ENCODE measurements around the gene WAPL. TPM values are rescaled to one million over a fixed set of nuclear protein-coding genes. Genes with fewer than 3 reads are reported as not detected.

The WAPL gene
- polyA plus RNA-seq, 1 donor from 2014 or later = 30.6 TPM

DNA sequence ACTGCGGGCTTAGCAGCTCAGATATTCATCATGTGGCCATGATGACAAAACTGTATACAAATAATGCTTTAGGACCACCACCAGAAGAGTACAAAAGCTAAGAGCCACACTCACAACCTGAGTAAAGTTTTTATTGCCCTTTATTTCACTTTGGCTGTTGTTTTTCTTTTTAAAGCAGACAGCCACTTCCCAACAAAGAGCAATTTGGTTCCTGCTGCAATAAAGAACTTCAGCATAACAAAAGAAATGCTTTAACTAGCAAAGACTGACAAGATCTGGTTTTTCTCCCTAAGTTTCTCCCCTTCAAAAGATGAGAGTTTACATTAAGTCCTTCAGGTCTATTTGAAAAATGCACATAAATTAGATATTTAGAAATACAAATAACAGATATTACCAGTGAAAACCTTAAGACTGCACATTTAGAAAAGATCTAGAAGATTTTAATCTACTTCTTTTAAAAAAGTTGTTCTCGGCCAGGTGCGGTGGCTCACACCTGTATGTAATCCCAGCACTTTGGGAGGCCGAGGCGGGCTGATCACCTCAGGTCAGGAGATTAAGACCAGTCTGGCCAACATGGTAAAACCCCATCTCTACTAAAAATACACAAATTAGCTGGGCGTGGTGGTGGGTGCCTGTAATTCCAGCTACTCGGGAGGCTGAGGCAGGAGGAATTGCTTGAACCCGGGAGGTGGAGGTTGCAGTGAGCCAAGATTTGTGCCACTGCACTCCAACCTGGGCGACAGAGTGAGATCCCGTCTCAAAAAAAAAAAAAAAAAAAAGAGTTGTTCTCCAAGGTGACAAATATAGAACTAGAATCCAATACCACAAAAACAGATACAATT is 59.4 kb downstream of the WAPL start:
- Histone ChIP-seq H3K4me3 (ENCODE audit: low read length) (no peak overlapping the region), H3K27ac (ENCODE audit: low read length) (no peak overlapping the region), H2AFZ (ENCODE audit: low read depth, low read length) (no peak overlapping the region), H3K4me2 (ENCODE audit: low read length) (no peak overlapping the region), H3K9ac (ENCODE audit: low read length) (no peak overlapping the region), H3K9me2 (ENCODE audit: insufficient read depth, low read length) (no peaks in the 10 kb centered on the region), H3K27me3 (ENCODE audit: insufficient read depth, low read depth, low read length) (no peaks in the 10 kb centered on the region), H4K20me1 (ENCODE audit: insufficient read depth) (no peaks in the 10 kb centered on the region), H3K36me3 (ENCODE audit: insufficient read depth, low read length) (peaks cover 6% of the 10 kb centered on the region), H3F3A (ENCODE audit: insufficient read depth, low read length, poor library complexity, severe bottlenecking) (no peaks in the 10 kb centered on the region), H3K79me2 (replicated peaks; ENCODE audit: insufficient read depth, low read length) (no peaks in the 10 kb centered on the region), H3K9me3 (ENCODE audit: low read length) (no peaks in the 10 kb centered on the region)
- TF ChIP-seq POLR2AphosphoS5 (IDR thresholded peaks at IDR 0.05) (no peak), RAD21 (conservative IDR thresholded peaks at IDR 0.05) (no peak), TAF1 (IDR thresholded peaks at IDR 0.05; ENCODE audit: low read depth) (no peak), EP300 (conservative IDR thresholded peaks at IDR 0.05; ENCODE audit: poor library complexity, severe bottlenecking) (no peak), MXI1 (conservative IDR thresholded peaks at IDR 0.05; ENCODE audit: poor library complexity, severe bottlenecking) (no peak)
- TF ChIP-seq, protein P1, sequence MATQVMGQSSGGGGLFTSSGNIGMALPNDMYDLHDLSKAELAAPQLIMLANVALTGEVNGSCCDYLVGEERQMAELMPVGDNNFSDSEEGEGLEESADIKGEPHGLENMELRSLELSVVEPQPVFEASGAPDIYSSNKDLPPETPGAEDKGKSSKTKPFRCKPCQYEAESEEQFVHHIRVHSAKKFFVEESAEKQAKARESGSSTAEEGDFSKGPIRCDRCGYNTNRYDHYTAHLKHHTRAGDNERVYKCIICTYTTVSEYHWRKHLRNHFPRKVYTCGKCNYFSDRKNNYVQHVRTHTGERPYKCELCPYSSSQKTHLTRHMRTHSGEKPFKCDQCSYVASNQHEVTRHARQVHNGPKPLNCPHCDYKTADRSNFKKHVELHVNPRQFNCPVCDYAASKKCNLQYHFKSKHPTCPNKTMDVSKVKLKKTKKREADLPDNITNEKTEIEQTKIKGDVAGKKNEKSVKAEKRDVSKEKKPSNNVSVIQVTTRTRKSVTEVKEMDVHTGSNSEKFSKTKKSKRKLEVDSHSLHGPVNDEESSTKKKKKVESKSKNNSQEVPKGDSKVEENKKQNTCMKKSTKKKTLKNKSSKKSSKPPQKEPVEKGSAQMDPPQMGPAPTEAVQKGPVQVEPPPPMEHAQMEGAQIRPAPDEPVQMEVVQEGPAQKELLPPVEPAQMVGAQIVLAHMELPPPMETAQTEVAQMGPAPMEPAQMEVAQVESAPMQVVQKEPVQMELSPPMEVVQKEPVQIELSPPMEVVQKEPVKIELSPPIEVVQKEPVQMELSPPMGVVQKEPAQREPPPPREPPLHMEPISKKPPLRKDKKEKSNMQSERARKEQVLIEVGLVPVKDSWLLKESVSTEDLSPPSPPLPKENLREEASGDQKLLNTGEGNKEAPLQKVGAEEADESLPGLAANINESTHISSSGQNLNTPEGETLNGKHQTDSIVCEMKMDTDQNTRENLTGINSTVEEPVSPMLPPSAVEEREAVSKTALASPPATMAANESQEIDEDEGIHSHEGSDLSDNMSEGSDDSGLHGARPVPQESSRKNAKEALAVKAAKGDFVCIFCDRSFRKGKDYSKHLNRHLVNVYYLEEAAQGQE (IDR thresholded peaks at IDR 0.05; ENCODE audit: borderline replicate concordance) = no peak

DNA sequence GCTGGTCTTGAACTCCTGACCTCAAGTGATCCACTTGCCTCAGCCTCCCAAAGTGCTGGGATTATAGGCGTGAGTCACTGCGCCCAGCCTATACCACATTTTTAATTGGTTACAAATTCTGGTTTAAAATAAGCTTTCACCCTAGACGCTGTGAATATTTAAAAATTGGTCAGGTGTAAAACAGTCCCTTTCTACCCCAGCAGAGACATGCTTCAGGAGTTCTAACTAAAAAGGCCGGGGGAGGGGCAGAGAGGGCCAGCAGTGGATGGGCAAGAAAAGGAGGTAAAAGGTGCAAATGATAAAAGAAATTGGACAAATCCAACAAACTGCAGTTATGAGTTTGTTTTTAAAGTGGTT is 70.0 kb downstream of the WAPL start:
- TF ChIP-seq EP300 (conservative IDR thresholded peaks at IDR 0.05; ENCODE audit: poor library complexity, severe bottlenecking) = no peak
- no peak for TF ChIP-seq EZH2 (IDR thresholded peaks at IDR 0.05; ENCODE audit: borderline replicate concordance, insufficient read depth, low read length, poor library complexity, severe bottlenecking)
- TF ChIP-seq, protein P2, sequence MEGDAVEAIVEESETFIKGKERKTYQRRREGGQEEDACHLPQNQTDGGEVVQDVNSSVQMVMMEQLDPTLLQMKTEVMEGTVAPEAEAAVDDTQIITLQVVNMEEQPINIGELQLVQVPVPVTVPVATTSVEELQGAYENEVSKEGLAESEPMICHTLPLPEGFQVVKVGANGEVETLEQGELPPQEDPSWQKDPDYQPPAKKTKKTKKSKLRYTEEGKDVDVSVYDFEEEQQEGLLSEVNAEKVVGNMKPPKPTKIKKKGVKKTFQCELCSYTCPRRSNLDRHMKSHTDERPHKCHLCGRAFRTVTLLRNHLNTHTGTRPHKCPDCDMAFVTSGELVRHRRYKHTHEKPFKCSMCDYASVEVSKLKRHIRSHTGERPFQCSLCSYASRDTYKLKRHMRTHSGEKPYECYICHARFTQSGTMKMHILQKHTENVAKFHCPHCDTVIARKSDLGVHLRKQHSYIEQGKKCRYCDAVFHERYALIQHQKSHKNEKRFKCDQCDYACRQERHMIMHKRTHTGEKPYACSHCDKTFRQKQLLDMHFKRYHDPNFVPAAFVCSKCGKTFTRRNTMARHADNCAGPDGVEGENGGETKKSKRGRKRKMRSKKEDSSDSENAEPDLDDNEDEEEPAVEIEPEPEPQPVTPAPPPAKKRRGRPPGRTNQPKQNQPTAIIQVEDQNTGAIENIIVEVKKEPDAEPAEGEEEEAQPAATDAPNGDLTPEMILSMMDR (IDR thresholded peaks at IDR 0.05; ENCODE audit: poor library complexity, severe bottlenecking) = no peak
- no peak for TF ChIP-seq MXI1 (conservative IDR thresholded peaks at IDR 0.05; ENCODE audit: poor library complexity, severe bottlenecking)
- TF ChIP-seq, protein P1 (IDR thresholded peaks at IDR 0.05; ENCODE audit: borderline replicate concordance) = no peak
- no peak for TF ChIP-seq SMC3 (conservative IDR thresholded peaks at IDR 0.05; ENCODE audit: poor library complexity)
- no peak for TF ChIP-seq POLR2AphosphoS5 (IDR thresholded peaks at IDR 0.05)
- TF ChIP-seq RAD21 (conservative IDR thresholded peaks at IDR 0.05) = no peak
- Histone ChIP-seq H3K36me3 (ENCODE audit: insufficient read depth, low read length) (peaks cover 9% of the 10 kb centered on the region), H3K9me3 (ENCODE audit: low read length) (no peaks in the 10 kb centered on the region), H3K4me2 (ENCODE audit: low read length) (no peak overlapping the region), H3K9ac (ENCODE audit: low read length) (no peak overlapping the region), H3K4me3 (ENCODE audit: low read length) (no peak overlapping the region), H3F3A (ENCODE audit: insufficient read depth, low read length, poor library complexity, severe bottlenecking) (no peaks in the 10 kb centered on the region), H4K20me1 (ENCODE audit: insufficient read depth) (no peaks in the 10 kb centered on the region), H3K27me3 (ENCODE audit: insufficient read depth, low read depth, low read length) (no peaks in the 10 kb centered on the region), H2AFZ (ENCODE audit: low read depth, low read length) (no peak overlapping the region), H3K9me2 (ENCODE audit: insufficient read depth, low read length) (no peaks in the 10 kb centered on the region), H3K27ac (ENCODE audit: low read length) (no peak overlapping the region), H3K79me2 (replicated peaks; ENCODE audit: insufficient read depth, low read length) (no peaks in the 10 kb centered on the region)

Data from neural cell (in vitro differentiated cells).